Liver (tissue), 9 donors: ENCODE measurements around the gene CAMK1D. TPM values are rescaled to one million over a fixed set of nuclear protein-coding genes. Genes with fewer than 3 reads are reported as not detected.

Source experiments
- DNase-seq: peaks from one replicate; pipeline ENCODE4 v3.0.0-alpha.2; 2017; ENCODE audit warnings: low spot score
- H3K27ac ChIP-seq, 2 donors: one replicate each; pipeline ENCODE4 v1.7.0; 2013; ENCODE audit warnings: inconsistent platforms in 2 of 2, low read length in 2 of 2, control low read depth in 1 of 2, low read depth in 1 of 2, mild to moderate bottlenecking in 1 of 2
- H3K27me3 ChIP-seq, 4 donors: one replicate each; pipeline versions ENCODE4 v1.6.1 to v1.7.0; 2013; ENCODE audit warnings: low read length in 3 of 4, inconsistent platforms in 1 of 4, mild to moderate bottlenecking in 1 of 4, moderate library complexity in 1 of 4; ENCODE audit not compliant: control insufficient read depth in 4 of 4, insufficient read depth in 4 of 4
- H3K36me3 ChIP-seq, 4 donors: one replicate each; pipeline versions ENCODE4 v1.6.1 to v1.7.0; 2013; ENCODE audit warnings: low read length in 3 of 4, mild to moderate bottlenecking in 3 of 4, low read depth in 1 of 4, moderate library complexity in 1 of 4; ENCODE audit not compliant: control insufficient read depth in 4 of 4, insufficient read depth in 3 of 4
- H3K4me1 ChIP-seq, 4 donors: one replicate each; pipeline versions ENCODE4 v1.6.1 to v1.7.0; 2013; ENCODE audit warnings: low read length in 3 of 4, mild to moderate bottlenecking in 3 of 4, moderate library complexity in 1 of 4; ENCODE audit not compliant: control insufficient read depth in 4 of 4, insufficient read depth in 4 of 4
- H3K4me3 ChIP-seq, 3 donors: one replicate each; pipeline versions ENCODE4 v1.6.1 to v1.7.0; 2013; ENCODE audit warnings: low read length in 3 of 3, control low read depth in 1 of 3, low read depth in 1 of 3, mild to moderate bottlenecking in 1 of 3
- H3K9ac ChIP-seq, 2 donors: one replicate each; pipeline ENCODE4 v1.7.0; 2013; ENCODE audit warnings: low read length in 2 of 2, mild to moderate bottlenecking in 2 of 2, moderate library complexity in 2 of 2, control low read depth in 1 of 2, low read depth in 1 of 2
- H3K9me3 ChIP-seq, 4 donors: one replicate each; pipeline versions ENCODE4 v1.6.1 to v1.7.0; 2013; ENCODE audit warnings: low read length in 3 of 4; ENCODE audit not compliant: control insufficient read depth in 4 of 4
- CTCF ChIP-seq: fragments of 150-350 bp; IDR thresholded peaks from 2 replicates; pipeline ENCODE4 v1.5.1; 2017; ENCODE audit warnings: improper control_type of control experiment, low read depth, low read length; ENCODE audit not compliant: missing input control
- FOXA1 ChIP-seq: IDR thresholded peaks from 2 replicates; pipeline ENCODE4 v1.6.1; 2016; ENCODE audit warnings: antibody characterized with exemption
- FOXA2 ChIP-seq: IDR thresholded peaks from 2 replicates; pipeline ENCODE4 v1.6.1; 2016; ENCODE audit warnings: antibody characterized with exemption
- GABPA ChIP-seq, 2 donors: IDR thresholded peaks in 1 of 2; conservative IDR thresholded peaks in 1 of 2; 2 replicates each; pipeline ENCODE4 v1.6.1; 2016; ENCODE audit warnings: antibody characterized with exemption in 2 of 2, mild to moderate bottlenecking in 1 of 2, moderate library complexity in 1 of 2
- HNF4A ChIP-seq, 2 donors: conservative IDR thresholded peaks; 2 replicates each; pipeline ENCODE4 v1.6.1; 2016; ENCODE audit warnings: antibody characterized with exemption in 2 of 2, mild to moderate bottlenecking in 2 of 2
- HNF4G ChIP-seq: IDR thresholded peaks from 2 replicates; pipeline ENCODE4 v1.6.1; 2016; ENCODE audit warnings: antibody characterized with exemption
- JUND ChIP-seq, 2 donors: IDR thresholded peaks; 2 replicates each; pipeline ENCODE4 v1.6.1; 2016; ENCODE audit warnings: antibody characterized with exemption in 2 of 2
- MAX ChIP-seq: IDR thresholded peaks from 2 replicates; pipeline ENCODE4 v1.6.1; 2016; ENCODE audit warnings: antibody characterized with exemption
- REST ChIP-seq: IDR thresholded peaks from 2 replicates; pipeline ENCODE4 v1.6.1; 2016; ENCODE audit warnings: antibody characterized with exemption, mild to moderate bottlenecking
- SP1 ChIP-seq: IDR thresholded peaks from 2 replicates; pipeline ENCODE4 v1.6.1; 2018; ENCODE audit warnings: antibody characterized with exemption, mild to moderate bottlenecking
- TAF1 ChIP-seq: conservative IDR thresholded peaks from 2 replicates; pipeline ENCODE4 v1.6.1; 2016; ENCODE audit warnings: antibody characterized with exemption, mild to moderate bottlenecking
- YY1 ChIP-seq: IDR thresholded peaks from 2 replicates; pipeline ENCODE4 v1.6.1; 2016; ENCODE audit warnings: antibody characterized with exemption, mild to moderate bottlenecking
- WGBS: extraction: QIAGEN DNeasy Blood & Tissue Kit; methylation state at CpG from one replicate; pipeline ENCODE4 v1.1.7; 2013; 5-methylcytosine and 5-hydroxymethylcytosine counted together
- polyA plus RNA-seq, 2 donors: library from polyadenylated mRNA; stranded (reverse) in 1 of 2; unstranded in 1 of 2; fragments of 200-250 nt in 1 of 2; fragments of >200 nt in 1 of 2; fragmentation: Nextera tagmentation in 1 of 2; extraction: Ambion mirVana in 1 of 2; gene quantifications; one replicate each; pipeline versions ENCODE4 v1.2.1 to v1.2.3, GENCODE V29; 2013 to 2015
- total RNA-seq, 2 donors: library from RNA; depleted of rRNA; stranded (reverse); fragments of >200 nt; gene quantifications; one replicate each; pipeline ENCODE4 v1.2.3, GENCODE V29; 2014
- donor health status: healthy.
- donor health status: healthy.
- donor health status: healthy.
- donor health status: healthy.
- donor health status: healthy.

The CAMK1D gene
- total and polyA plus RNA-seq, 4 donors, result 2.7 to 10.1 (median 4.2) TPM

DNA sequence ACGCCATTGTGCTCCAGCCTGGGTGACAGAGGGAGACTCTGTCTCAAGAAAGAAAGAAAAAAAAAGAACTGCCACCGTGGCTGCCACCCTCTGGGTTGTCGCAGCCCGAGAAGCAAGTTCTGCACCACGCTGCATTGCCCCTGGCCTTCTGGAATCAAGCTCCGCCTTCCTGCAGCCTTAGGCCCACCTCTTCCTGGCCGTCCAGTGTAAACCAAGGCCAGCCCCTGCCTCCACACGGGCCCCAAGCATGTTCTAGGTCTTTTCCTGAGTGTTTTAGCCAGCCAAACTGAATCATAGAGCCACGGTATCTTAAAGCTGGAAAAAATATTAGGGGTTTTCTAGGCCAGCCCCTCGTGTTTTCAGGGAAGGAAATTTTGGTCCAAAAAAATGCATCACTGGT lies 463.2 kb downstream of the CAMK1D start:
- TF ChIP-seq TAF1, result no peak
- TF ChIP-seq JUND (IDR thresholded peaks at IDR 0.05), result no peak
- TF ChIP-seq HNF4G, result no peak
- no peak for TF ChIP-seq GABPA (IDR thresholded peaks at IDR 0.05 in 1 of 2, conservative IDR thresholded peaks at IDR 0.05 in 1 of 2)
- H3K4me1 ChIP-seq, result no peaks in the 10 kb centered on the region
- H3K27ac ChIP-seq, result no peak overlapping the region
- H3K36me3 ChIP-seq, result peaks cover 2 to 28% (median 14%) of the 10 kb centered on the region in 4 donors
- WGBS, result 90% methylated on average over 10 of the region's 10 CpGs
- no peak overlapping the region for H3K4me3 ChIP-seq
- peaks cover 0 to 1% (median 0%) of the 10 kb centered on the region in 4 donors for H3K9me3 ChIP-seq
- DNase-seq, result no peak
- no peak overlapping the region for H3K9ac ChIP-seq
- H3K27me3 ChIP-seq, result no peaks in the 10 kb centered on the region

DNA sequence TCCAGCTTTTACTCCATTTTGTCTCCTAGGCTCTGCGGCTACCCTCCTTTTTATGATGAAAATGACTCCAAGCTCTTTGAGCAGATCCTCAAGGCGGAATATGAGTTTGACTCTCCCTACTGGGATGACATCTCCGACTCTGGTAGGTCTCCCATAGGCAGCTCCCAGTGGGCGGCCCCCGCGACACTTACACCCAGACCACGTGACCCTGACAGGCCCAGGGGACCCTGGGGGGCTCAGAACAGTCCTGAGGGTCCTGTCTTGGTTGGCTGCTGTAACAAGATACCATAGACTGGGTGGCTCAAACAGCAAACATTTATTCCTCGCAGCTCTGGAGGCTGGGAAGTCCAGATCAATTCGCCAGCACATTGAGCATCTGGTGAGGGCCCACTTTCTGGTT lies 464.8 kb downstream of the CAMK1D start:
- no peak for TF ChIP-seq REST
- Histone ChIP-seq H3K27me3 (no peaks in the 10 kb centered on the region), H3K4me1 (no peaks in the 10 kb centered on the region), H3K27ac (no peak overlapping the region), H3K9ac (no peak overlapping the region), H3K9me3 (peaks cover 0 to 1% (median 0%) of the 10 kb centered on the region in 4 donors), H3K4me3 (no peak overlapping the region), H3K36me3 (peaks cover 2 to 28% (median 14%) of the 10 kb centered on the region in 4 donors)
- WGBS, result 97% methylated on average over 9 of the region's 9 CpGs
- DNase-seq, result no peak

DNA sequence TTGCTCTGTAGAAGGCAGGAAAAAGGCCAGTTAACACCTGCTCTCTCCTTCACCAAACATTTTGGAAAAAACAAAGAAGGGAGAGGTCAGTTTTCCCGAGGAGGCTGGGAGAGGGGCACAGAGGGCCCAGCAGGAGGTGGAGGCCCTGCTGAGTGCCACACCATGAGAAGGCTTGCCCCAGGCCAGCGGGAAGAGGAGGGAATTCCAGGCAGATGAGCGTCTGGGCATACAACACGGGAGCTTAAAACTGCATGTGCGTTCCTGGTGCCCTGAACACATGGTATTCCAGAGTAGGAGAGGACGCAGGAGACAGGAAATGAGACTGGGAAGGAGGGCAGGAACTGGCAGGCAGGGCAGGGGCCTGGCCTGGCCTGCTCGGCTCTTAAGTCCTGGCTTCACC lies 469.7 kb downstream of the CAMK1D start:
- H3K27ac ChIP-seq, result no peak overlapping the region
- peaks cover 2 to 28% (median 11%) of the 10 kb centered on the region in 4 donors for H3K36me3 ChIP-seq
- no peak overlapping the region for H3K9ac ChIP-seq
- DNase-seq, result no peak
- WGBS, result 84% methylated on average over 7 of the region's 7 CpGs
- H3K27me3 ChIP-seq, result no peaks in the 10 kb centered on the region
- no peak overlapping the region for H3K4me3 ChIP-seq
- H3K9me3 ChIP-seq, result peaks cover 0 to 1% (median 0%) of the 10 kb centered on the region in 4 donors
- TF ChIP-seq CTCF (no peak), MAX (no peak), HNF4G (no peak), FOXA2 (no peak), SP1 (no peak), HNF4A (conservative IDR thresholded peaks at IDR 0.05) (no peak), REST (no peak), YY1 (no peak), JUND (IDR thresholded peaks at IDR 0.05) (no peak), FOXA1 (no peak)
- no peaks in the 10 kb centered on the region for H3K4me1 ChIP-seq
